AG09309 (cell line): ENCODE results near the gene SNX25.

Experiments used
- DNase-seq: peaks from one replicate; pipeline ENCODE4 v3.0.0-alpha.2; 2010; ENCODE audit warnings: low read depth
- H3K4me3 ChIP-seq: 2 replicates; pipeline ENCODE4 v1.5.1; 2011; ENCODE audit warnings: mild to moderate bottlenecking, low read depth, low read length, moderate library complexity; ENCODE audit not compliant: control insufficient read depth
- TF ChIP-seq, protein P1 (sequence below): IDR thresholded peaks from 2 replicates; pipeline ENCODE4 v1.5.1; 2011; ENCODE audit warnings: mild to moderate bottlenecking, low read depth, low read length, inconsistent platforms; ENCODE audit not compliant: insufficient read depth, control insufficient read depth; ENCODE audit errors: missing control alignments

The SNX25 gene

DNA sequence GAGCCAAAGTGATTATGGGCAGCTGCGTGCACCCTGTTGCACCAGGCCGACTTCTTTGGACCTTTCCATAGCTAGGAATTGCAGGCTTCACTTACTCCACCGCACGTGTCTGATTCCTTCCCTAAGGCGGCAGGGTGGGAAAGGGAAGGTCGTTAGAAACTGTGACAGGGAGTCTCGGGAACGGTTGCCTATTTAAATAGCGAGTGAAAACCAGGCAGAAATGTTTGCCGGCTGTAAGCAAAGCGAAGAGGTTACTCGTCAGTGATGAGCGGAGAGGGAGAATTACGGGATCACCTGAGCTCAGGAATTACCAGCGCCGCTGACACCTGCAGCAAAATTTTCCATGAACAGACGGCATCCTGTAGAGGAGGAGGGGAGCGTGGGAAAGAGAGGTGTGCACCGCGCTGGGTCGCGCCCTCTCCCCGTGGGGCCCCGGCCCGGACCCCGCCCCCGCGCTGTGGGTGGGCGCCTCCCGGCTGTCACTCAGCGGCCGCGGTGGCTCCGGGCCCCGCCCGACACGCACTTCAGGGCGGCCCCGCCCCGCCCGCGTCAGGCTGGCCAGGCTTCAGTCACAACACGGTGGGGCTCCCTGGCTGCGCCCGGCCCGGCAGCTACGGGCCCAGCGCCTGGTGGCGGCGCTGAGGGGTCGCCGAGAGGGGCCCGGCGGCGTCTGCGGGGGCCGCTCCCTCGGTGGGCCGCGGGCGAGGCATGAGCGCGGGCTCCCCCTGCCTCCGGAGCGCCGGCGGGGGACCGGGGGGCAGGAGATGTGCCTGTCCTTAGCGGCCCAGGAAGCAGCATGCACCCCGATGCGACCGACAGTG lies at the start of gene SNX25:
Gene SNX25, plus strand, starts transcription at position 568 of the 821 bp plus-strand sequence. Its CDS starts 229 bp downstream, at position 797.
- H3K4me3 ChIP-seq: peak within 1 kb of the TSS; percentile 98
- TF ChIP-seq, protein P1, sequence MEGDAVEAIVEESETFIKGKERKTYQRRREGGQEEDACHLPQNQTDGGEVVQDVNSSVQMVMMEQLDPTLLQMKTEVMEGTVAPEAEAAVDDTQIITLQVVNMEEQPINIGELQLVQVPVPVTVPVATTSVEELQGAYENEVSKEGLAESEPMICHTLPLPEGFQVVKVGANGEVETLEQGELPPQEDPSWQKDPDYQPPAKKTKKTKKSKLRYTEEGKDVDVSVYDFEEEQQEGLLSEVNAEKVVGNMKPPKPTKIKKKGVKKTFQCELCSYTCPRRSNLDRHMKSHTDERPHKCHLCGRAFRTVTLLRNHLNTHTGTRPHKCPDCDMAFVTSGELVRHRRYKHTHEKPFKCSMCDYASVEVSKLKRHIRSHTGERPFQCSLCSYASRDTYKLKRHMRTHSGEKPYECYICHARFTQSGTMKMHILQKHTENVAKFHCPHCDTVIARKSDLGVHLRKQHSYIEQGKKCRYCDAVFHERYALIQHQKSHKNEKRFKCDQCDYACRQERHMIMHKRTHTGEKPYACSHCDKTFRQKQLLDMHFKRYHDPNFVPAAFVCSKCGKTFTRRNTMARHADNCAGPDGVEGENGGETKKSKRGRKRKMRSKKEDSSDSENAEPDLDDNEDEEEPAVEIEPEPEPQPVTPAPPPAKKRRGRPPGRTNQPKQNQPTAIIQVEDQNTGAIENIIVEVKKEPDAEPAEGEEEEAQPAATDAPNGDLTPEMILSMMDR: no peak
- no peak for DNase-seq

DNA sequence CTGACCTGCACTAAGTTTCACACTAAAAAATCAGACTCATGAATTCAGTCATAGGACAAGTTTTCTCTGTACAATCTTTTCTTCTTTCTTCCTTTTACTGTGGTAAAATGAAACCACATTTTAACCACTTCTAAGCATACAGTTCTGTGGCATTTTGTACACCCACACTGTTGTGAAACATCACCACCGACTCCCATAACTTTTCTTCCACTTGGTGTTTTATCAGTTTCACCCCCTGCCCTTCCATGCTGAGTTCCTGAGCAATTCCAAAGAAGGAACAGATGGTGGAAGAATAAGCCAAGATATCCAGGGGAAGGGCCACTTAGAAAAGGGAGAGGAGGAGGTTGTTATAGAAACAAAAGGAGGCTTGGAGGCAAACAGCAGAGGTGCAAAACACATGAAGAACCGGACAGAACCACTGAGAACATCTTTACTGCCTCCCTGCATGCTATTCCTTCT lies 43.8 kb upstream of the SNX25 start:
- no peak overlapping the region for H3K4me3 ChIP-seq
- TF ChIP-seq, protein P1: peak; percentile 8
- DNase-seq: peak; percentile 79

DNA sequence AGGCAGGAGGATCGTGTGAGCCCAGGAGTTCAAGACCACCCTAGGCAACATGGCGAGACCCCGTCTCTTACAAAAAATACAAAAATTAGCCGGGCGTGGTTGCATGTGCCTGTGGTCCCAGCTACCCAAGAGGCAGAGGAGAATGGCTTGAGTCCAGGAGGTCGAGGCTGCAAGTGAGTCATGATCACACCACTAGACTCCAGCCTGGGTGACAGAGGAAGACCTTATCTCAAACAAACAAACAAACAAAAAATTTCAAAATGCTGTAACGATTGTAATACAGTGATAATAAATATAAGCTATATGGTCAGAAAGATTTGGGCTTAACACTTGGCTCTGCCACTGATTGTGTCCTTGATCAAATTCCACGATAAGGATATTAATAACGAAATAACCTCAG lies 42.2 kb upstream of the SNX25 start:
- no peak overlapping the region for H3K4me3 ChIP-seq
- no peak for DNase-seq
- TF ChIP-seq, protein P1: no peak

DNA sequence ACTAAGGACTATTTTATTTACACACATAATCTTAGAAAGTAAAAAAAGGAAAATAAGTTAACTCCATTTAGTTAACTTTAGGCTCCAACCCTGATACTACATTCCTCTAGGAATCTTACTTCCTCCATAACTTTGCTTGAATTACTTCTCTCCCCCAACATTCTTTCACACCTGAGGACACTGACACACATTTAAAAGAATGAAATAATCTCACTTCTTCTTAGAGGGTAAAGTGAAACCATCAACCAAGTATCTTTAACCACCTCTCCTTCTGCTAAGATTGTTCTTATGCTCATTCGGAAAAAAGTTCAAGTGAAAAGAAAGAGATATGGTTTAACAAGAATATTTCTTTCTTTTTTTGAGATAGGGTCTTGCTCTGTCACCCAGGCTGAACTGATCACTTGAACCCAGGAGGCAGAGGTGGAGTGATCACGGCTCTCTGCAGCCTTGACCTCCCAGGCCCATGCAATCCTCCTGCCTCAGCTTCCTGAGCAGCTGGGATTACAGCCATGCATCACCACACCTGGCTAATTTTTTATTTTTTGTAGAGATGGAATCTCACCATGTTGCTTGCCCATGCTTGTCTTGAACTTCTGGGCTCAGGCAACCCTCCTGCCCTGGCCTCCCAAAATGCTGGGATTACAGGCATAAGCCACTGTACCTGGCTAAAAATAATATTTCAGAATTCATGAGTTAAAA lies 37.9 kb upstream of the SNX25 start:
- TF ChIP-seq, protein P1: no peak
- DNase-seq: no peak
- H3K4me3 ChIP-seq: no peak overlapping the region

DNA sequence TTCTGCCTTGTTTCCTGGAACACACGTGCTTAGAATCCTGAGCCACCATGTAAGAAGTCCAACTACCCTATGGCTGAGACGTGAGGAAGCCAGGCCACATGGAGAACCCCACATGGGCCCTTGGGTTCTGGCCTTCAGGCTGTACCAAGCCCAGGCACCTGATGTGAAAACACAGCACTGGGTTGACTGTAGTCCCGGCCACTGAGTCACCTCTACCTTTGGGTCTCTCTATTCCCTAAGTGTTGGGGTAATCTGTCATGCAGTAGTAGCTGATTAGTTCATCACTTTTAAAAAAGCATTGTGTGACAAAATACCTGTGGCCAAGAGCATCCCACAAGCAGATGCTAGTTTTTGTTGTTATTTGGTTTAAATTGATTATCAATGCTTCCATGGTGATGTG lies 29.9 kb upstream of the SNX25 start:
- TF ChIP-seq, protein P1: no peak
- H3K4me3 ChIP-seq: no peak overlapping the region
- no peak for DNase-seq

DNA sequence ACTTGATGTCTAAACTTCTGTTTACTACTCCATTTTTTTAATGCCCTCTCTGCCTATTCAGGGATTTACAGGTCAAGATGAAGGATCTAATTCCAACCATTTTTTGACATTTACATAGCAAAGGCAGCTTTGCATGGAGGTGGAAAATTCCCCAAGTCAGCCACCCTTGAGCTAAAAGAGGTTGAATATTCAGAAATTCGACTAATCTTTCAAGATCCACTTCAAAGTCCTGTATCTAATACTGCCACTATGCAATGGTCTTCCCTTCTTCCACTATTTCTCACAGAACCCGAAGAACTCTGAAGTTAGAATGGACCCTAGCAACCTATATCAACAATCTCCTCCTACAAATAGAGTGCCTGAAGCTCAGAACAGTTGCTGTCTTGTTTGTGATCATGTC lies 27.2 kb upstream of the SNX25 start:
- no peak for DNase-seq
- H3K4me3 ChIP-seq: no peak overlapping the region
- TF ChIP-seq, protein P1: no peak
